Ishikawa (cell line): ENCODE measurements around the gene SEPTIN10.

Experiments used
- CEBPB ChIP-seq: IDR thresholded peaks from 2 replicates; pipeline ENCODE4 v1.6.1; 2012
- EGR1 ChIP-seq: IDR thresholded peaks from 2 replicates; pipeline ENCODE4 v1.6.1; 2012
- EP300 ChIP-seq: IDR thresholded peaks from 2 replicates; pipeline ENCODE4 v1.6.1; 2012; ENCODE audit warnings: borderline replicate concordance
- FOXM1 ChIP-seq: IDR thresholded peaks from 2 replicates; pipeline ENCODE4 v1.6.1; 2012; ENCODE audit warnings: low read depth, borderline replicate concordance
- RAD21 ChIP-seq: IDR thresholded peaks from 2 replicates; pipeline ENCODE4 v1.6.1; 2012; ENCODE audit warnings: low read depth
- TCF12 ChIP-seq: IDR thresholded peaks from 2 replicates; pipeline ENCODE4 v1.6.1; 2012; ENCODE audit warnings: low read depth
- TEAD4 ChIP-seq: IDR thresholded peaks from 2 replicates; pipeline ENCODE4 v1.6.1; 2012
- ZBTB7A ChIP-seq: IDR thresholded peaks from 2 replicates; pipeline ENCODE4 v1.6.1; 2012; ENCODE audit warnings: low read depth
- TF ChIP-seq, protein P1 (sequence below): IDR thresholded peaks from 2 replicates; pipeline ENCODE4 v1.6.1; 2012; ENCODE audit warnings: low read depth, mild to moderate bottlenecking
- TF ChIP-seq, protein P2 (sequence below): IDR thresholded peaks from 2 replicates; pipeline ENCODE4 v1.6.1; 2012

Gene SEPTIN10

DNA sequence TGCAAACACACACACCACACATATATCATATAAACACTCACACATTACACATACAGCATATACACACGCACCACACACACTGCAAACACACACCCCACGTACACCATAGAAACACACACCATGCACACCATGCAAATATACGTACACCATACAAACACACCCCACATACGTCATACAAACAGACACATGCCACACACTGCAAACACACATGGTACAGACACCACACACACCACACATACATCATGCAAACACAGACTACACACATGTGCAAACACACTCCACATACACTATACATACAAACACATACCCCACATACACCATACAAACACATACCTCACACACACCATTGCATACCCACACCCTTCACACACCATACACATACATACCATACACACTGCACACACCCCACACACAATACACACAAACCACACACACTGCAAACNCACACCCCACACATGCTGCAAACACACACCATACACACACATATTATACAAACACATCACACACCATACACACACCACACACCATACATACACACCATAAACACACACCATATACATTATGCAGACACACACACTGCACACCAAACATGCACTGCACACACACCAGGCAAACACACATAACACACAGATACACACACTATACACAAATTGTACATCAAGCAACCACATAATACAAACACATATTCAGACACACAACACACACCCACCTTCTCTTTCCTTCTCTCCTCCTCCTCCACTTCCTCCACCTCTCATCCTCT, 120.4 kb downstream of the SEPTIN10 start:
- no peak for TF ChIP-seq EGR1
- TF ChIP-seq CEBPB, result no peak
- TF ChIP-seq, protein P1, sequence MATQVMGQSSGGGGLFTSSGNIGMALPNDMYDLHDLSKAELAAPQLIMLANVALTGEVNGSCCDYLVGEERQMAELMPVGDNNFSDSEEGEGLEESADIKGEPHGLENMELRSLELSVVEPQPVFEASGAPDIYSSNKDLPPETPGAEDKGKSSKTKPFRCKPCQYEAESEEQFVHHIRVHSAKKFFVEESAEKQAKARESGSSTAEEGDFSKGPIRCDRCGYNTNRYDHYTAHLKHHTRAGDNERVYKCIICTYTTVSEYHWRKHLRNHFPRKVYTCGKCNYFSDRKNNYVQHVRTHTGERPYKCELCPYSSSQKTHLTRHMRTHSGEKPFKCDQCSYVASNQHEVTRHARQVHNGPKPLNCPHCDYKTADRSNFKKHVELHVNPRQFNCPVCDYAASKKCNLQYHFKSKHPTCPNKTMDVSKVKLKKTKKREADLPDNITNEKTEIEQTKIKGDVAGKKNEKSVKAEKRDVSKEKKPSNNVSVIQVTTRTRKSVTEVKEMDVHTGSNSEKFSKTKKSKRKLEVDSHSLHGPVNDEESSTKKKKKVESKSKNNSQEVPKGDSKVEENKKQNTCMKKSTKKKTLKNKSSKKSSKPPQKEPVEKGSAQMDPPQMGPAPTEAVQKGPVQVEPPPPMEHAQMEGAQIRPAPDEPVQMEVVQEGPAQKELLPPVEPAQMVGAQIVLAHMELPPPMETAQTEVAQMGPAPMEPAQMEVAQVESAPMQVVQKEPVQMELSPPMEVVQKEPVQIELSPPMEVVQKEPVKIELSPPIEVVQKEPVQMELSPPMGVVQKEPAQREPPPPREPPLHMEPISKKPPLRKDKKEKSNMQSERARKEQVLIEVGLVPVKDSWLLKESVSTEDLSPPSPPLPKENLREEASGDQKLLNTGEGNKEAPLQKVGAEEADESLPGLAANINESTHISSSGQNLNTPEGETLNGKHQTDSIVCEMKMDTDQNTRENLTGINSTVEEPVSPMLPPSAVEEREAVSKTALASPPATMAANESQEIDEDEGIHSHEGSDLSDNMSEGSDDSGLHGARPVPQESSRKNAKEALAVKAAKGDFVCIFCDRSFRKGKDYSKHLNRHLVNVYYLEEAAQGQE, result no peak
- TF ChIP-seq TCF12, result no peak
- TF ChIP-seq ZBTB7A, result no peak
- no peak for TF ChIP-seq FOXM1
- TF ChIP-seq, protein P2, sequence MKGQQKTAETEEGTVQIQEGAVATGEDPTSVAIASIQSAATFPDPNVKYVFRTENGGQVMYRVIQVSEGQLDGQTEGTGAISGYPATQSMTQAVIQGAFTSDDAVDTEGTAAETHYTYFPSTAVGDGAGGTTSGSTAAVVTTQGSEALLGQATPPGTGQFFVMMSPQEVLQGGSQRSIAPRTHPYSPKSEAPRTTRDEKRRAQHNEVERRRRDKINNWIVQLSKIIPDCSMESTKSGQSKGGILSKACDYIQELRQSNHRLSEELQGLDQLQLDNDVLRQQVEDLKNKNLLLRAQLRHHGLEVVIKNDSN, result no peak
- TF ChIP-seq RAD21, result no peak
- no peak for TF ChIP-seq EP300
- TF ChIP-seq TEAD4, result no peak
